ENCODE measurements around the gene SMG5.

SMG5 gene

DNA sequence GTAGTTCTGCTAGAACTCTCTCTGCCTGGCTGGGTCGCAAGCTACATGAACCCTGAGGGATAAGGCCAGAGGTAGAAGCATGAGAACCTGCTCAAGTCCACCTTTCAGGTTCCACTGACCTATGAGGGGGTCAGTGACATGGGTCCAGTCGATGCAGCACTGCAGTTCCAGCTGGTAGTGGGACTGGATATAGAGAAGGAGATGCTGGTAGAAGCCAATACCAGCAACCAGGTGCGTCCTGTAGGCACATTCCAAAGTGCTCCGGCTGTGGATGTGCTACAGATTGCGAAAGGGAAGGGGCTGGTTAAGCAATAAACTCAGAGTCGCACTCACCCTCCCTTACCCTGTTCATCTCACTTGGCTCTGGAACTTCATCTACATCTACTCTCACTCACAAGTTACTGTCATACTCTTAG lies 5.7 kb downstream of the SMG5 start:
- ChIA-PET POLR2A (no interaction called here), CTCF (no interaction called here)
- TF ChIP-seq L3MBTL2 (conservative IDR thresholded peaks at IDR 0.05) (no peak), SUZ12 (IDR thresholded peaks at IDR 0.05) (no peak), HDGF (IDR thresholded peaks at IDR 0.05; ENCODE audit: borderline replicate concordance) (no peak), FOXA1 (IDR thresholded peaks at IDR 0.05) (no peak), TARDBP (IDR thresholded peaks at IDR 0.05) (no peak)
- TF ChIP-seq, protein P1, sequence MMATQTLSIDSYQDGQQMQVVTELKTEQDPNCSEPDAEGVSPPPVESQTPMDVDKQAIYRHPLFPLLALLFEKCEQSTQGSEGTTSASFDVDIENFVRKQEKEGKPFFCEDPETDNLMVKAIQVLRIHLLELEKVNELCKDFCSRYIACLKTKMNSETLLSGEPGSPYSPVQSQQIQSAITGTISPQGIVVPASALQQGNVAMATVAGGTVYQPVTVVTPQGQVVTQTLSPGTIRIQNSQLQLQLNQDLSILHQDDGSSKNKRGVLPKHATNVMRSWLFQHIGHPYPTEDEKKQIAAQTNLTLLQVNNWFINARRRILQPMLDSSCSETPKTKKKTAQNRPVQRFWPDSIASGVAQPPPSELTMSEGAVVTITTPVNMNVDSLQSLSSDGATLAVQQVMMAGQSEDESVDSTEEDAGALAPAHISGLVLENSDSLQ (IDR thresholded peaks at IDR 0.05), result no peak
- DNase-seq (ENCODE audit: extremely low spot score), result no peak

DNA sequence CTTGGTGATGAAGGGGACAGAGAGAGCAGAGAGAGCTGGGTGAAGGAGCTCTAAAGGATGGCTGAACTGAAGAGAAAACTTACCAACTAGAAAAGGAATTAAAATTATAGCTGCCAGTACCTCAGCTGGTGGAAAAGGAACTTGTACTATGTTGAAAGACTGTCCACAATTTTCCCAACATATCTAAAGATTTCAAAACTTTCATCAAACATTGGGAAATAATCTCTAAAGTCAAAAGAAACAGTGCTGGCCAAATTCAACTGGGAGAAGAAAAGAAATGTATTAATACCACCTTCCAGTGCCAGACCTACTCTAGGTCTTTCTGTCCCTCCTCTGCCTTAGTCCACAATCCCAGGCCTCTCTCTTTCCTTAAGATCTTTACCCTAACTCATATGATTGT lies 6.1 kb downstream of the SMG5 start:
- DNase-seq (ENCODE audit: extremely low spot score), result no peak
- POLR2A ChIA-PET, result no interaction called here
- CTCF ChIA-PET, result no interaction called here
- TF ChIP-seq HDGF (IDR thresholded peaks at IDR 0.05; ENCODE audit: borderline replicate concordance) (no peak), TARDBP (IDR thresholded peaks at IDR 0.05) (no peak), L3MBTL2 (conservative IDR thresholded peaks at IDR 0.05) (no peak), ARNT (IDR thresholded peaks at IDR 0.05) (no peak), NFRKB (IDR thresholded peaks at IDR 0.05) (no peak), SP1 (IDR thresholded peaks at IDR 0.05) (no peak), ELF4 (IDR thresholded peaks at IDR 0.05) (no peak), CTBP1 (IDR thresholded peaks at IDR 0.05; ENCODE audit: borderline replicate concordance) (no peak), FOXA1 (IDR thresholded peaks at IDR 0.05) (no peak), SUZ12 (IDR thresholded peaks at IDR 0.05) (no peak), BHLHE40 (IDR thresholded peaks at IDR 0.05; ENCODE audit: borderline replicate concordance) (no peak), LEF1 (IDR thresholded peaks at IDR 0.05; ENCODE audit: borderline replicate concordance) (no peak), FOXK2 (IDR thresholded peaks at IDR 0.05) (no peak), ZNF384 (IDR thresholded peaks at IDR 0.05) (no peak), FOXM1 (IDR thresholded peaks at IDR 0.05; ENCODE audit: borderline replicate concordance) (no peak)
- TF ChIP-seq, protein P1 (IDR thresholded peaks at IDR 0.05), result no peak

DNA sequence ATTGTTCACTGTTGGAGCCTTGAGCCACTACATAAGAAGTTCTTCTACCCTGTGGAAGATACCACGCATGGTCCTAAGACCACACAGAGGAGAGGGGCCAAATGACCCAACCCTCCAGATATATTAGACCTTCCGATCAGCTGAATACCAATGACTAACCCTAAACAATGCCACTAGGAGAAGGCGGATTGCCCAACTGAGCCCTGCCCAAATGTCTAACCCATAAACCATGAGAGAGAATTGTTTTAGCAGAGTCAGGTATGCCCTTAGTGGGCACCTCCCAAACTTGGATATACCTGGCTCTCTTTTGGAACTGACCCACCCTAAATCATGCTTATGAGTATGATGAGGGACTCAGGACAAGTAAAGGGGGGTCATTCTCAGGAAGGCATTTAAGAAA lies 12.3 kb downstream of the SMG5 start:
- TF ChIP-seq FOXK2 (IDR thresholded peaks at IDR 0.05) (no peak), CTBP1 (IDR thresholded peaks at IDR 0.05; ENCODE audit: borderline replicate concordance) (no peak), BHLHE40 (IDR thresholded peaks at IDR 0.05; ENCODE audit: borderline replicate concordance) (no peak), FOXA1 (IDR thresholded peaks at IDR 0.05) (no peak)
- POLR2A ChIA-PET, result interaction anchor here (5.0 kb wide), 1 partner anchor 12 kb away, joined by 34 read pairs; the partner anchor contains the start of genes SMG5 and TMEM79
- CTCF ChIA-PET, result interaction anchor here (0.9 kb wide), 1 partner anchor 89 kb away, joined by 3 read pairs; no protein-coding TSS in a partner anchor
- no peak for DNase-seq (ENCODE audit: extremely low spot score)

DNA sequence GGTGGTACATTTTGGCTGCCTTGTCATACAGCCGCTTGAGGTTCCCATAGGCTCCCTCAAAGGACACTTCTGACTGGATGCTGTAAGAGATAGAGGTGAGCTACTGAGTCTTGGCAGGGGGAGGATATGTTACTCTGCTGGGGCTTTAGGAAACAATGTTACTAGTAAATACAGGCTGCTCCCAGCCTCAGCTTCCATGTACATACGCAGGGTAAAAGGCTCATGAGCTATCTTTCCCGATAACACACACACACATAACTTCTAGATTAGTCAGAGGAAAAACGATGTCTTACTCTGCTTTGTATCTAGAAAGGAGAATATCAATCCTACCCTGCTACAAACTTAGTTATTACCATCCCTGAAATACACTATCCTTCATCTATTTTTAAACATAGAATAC lies 14.3 kb downstream of the SMG5 start:
- CTCF ChIA-PET, result no interaction called here
- no peak for DNase-seq (ENCODE audit: extremely low spot score)
- POLR2A ChIA-PET, result interaction anchor here (1.5 to 1.8 kb wide), 2 partner anchors 15 to 22 kb away, joined by 5 to 9 read pairs; partner anchors contain the start of gene SMG5
- TF ChIP-seq LEF1 (IDR thresholded peaks at IDR 0.05; ENCODE audit: borderline replicate concordance) (no peak), HDGF (IDR thresholded peaks at IDR 0.05; ENCODE audit: borderline replicate concordance) (no peak), SUZ12 (IDR thresholded peaks at IDR 0.05) (no peak), L3MBTL2 (conservative IDR thresholded peaks at IDR 0.05) (no peak), BHLHE40 (IDR thresholded peaks at IDR 0.05; ENCODE audit: borderline replicate concordance) (no peak), FOXA1 (IDR thresholded peaks at IDR 0.05) (no peak), CTBP1 (IDR thresholded peaks at IDR 0.05; ENCODE audit: borderline replicate concordance) (no peak), FOXK2 (IDR thresholded peaks at IDR 0.05) (no peak), ZNF384 (IDR thresholded peaks at IDR 0.05) (no peak)

DNA sequence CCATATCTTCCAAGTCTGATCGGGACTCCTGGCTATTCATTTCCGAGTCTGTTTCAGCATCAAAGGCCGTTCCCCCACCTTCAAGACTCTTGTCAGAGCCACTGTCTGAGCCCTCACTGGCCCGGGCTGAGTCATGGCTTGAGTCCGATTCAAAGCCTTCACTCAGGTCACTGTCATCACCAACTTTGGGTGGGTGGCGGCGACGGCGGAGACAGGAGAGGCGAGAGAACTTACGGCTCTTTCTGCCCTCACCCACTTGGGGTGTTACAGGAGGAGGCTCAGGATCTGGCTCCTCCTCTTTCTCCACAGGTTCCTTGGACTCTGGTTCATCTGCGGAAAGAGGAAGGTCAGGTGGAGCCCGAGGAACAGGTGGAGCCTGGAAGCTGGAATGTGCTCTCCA lies 16.6 kb downstream of the SMG5 start:
- CTCF ChIA-PET, result no interaction called here
- no peak for DNase-seq (ENCODE audit: extremely low spot score)
- POLR2A ChIA-PET, result no interaction called here
- TF ChIP-seq HDGF (IDR thresholded peaks at IDR 0.05; ENCODE audit: borderline replicate concordance) (no peak), NFRKB (IDR thresholded peaks at IDR 0.05) (no peak), LEF1 (IDR thresholded peaks at IDR 0.05; ENCODE audit: borderline replicate concordance) (no peak), CTBP1 (IDR thresholded peaks at IDR 0.05; ENCODE audit: borderline replicate concordance) (no peak), SUZ12 (IDR thresholded peaks at IDR 0.05) (no peak), ARNT (IDR thresholded peaks at IDR 0.05) (no peak), ELF4 (IDR thresholded peaks at IDR 0.05) (no peak), TARDBP (IDR thresholded peaks at IDR 0.05) (no peak), BHLHE40 (IDR thresholded peaks at IDR 0.05; ENCODE audit: borderline replicate concordance) (no peak), FOXM1 (IDR thresholded peaks at IDR 0.05; ENCODE audit: borderline replicate concordance) (no peak), ZNF384 (IDR thresholded peaks at IDR 0.05) (no peak), L3MBTL2 (conservative IDR thresholded peaks at IDR 0.05) (no peak), SP1 (IDR thresholded peaks at IDR 0.05) (no peak), FOXK2 (IDR thresholded peaks at IDR 0.05) (no peak), FOXA1 (IDR thresholded peaks at IDR 0.05) (no peak)
- TF ChIP-seq, protein P1 (IDR thresholded peaks at IDR 0.05), result no peak

DNA sequence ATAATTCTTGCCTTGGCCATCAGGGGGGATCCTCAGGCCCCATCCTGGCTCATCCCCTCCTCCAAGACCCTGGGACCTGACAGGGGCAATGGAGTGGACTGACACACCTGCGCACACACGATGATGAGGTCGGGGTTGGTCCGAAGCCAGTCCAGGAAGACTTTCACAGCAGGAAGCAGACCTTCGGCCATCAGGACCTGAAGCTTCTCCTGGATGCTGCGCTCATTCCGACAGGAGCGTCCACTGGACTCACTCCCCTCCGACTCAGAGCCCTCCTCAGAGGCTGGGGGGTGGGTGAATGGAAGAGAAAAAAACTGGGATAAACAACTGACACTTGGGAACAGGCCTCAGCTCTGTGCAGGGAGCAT lies 19.4 kb downstream of the SMG5 start:
- CTCF ChIA-PET, result interaction anchor here (0.6 kb wide), 1 partner anchor 122 kb away, joined by 3 read pairs; no protein-coding TSS in a partner anchor
- POLR2A ChIA-PET, result interaction anchor here (0.7 to 0.8 kb wide), 2 partner anchors 18 to 51 kb away, joined by 3 read pairs; partner anchors contain the start of gene PMF1

More for the DNA sequence above, 19.4 kb downstream of the SMG5 start:
- no peak for DNase-seq (ENCODE audit: extremely low spot score)
- TF ChIP-seq CTBP1 (IDR thresholded peaks at IDR 0.05; ENCODE audit: borderline replicate concordance) (no peak), SUZ12 (IDR thresholded peaks at IDR 0.05) (no peak), L3MBTL2 (conservative IDR thresholded peaks at IDR 0.05) (no peak), LEF1 (IDR thresholded peaks at IDR 0.05; ENCODE audit: borderline replicate concordance) (no peak), TARDBP (IDR thresholded peaks at IDR 0.05) (no peak)
- TF ChIP-seq, protein P1 (IDR thresholded peaks at IDR 0.05), result no peak

Measured in HEK293T (cell line).